Fibroblast of lung (primary cell): ENCODE data around the gene FANCG. TPM values are rescaled to one million over a fixed set of nuclear protein-coding genes. Genes with fewer than 3 reads are reported as not detected.

ENCODE experiments used
- DNase-seq, 2 donors: peaks; one replicate each; pipeline versions ENCODE4 v3.0.0 to v3.0.0-alpha.2; 2010; ENCODE audit warnings: low read depth in 2 of 2
- H2AFZ ChIP-seq: 2 replicates; pipeline ENCODE4 v1.5.1; 2012; ENCODE audit warnings: low read length, control low read depth, inconsistent platforms
- H3K27ac ChIP-seq: 2 replicates; pipeline ENCODE4 v1.5.1; 2011; ENCODE audit warnings: low read length, control low read depth; ENCODE audit not compliant: insufficient read depth
- H3K27me3 ChIP-seq: 2 replicates; pipeline ENCODE4 v1.5.1; 2011; ENCODE audit warnings: mild to moderate bottlenecking, low read length; ENCODE audit not compliant: control insufficient read depth, insufficient read depth
- H3K36me3 ChIP-seq: 2 replicates; pipeline ENCODE4 v1.5.1; 2011; ENCODE audit warnings: low read length; ENCODE audit not compliant: control insufficient read depth, insufficient read depth
- H3K4me1 ChIP-seq: 2 replicates; pipeline ENCODE4 v1.5.1; 2011; ENCODE audit warnings: low read length; ENCODE audit not compliant: control insufficient read depth, insufficient read depth; ENCODE audit errors: extremely low read depth
- H3K4me2 ChIP-seq: 2 replicates; pipeline ENCODE4 v1.5.1; 2011; ENCODE audit warnings: low read length, control low read depth; ENCODE audit not compliant: insufficient read depth; ENCODE audit errors: extremely low read depth
- H3K4me3 ChIP-seq, 4 experiments: fragments of 200-600 bp in 1 of 4; sonication (generic) in 1 of 4; replicated peaks in 1 of 4; 2 replicates each; pipeline ENCODE4 v1.5.1; 2011 to 2016; ENCODE audit warnings: low read length in 4 of 4, low read depth in 3 of 4, mild to moderate bottlenecking in 3 of 4, control low read depth in 2 of 4, inconsistent platforms in 1 of 4, mixed read lengths in 1 of 4; ENCODE audit not compliant: insufficient read depth in 1 of 4; ENCODE audit errors: control extremely low read depth in 1 of 4
- H3K79me2 ChIP-seq: 2 replicates; pipeline ENCODE4 v1.5.1; 2012; ENCODE audit warnings: mild to moderate bottlenecking, low read length, inconsistent platforms; ENCODE audit not compliant: control insufficient read depth, insufficient read depth
- H3K9ac ChIP-seq: 2 replicates; pipeline ENCODE4 v1.5.1; 2011; ENCODE audit warnings: mild to moderate bottlenecking, low read length, control low read depth; ENCODE audit not compliant: insufficient read depth
- H3K9me3 ChIP-seq: 2 replicates; pipeline ENCODE4 v1.5.1; 2012; ENCODE audit warnings: low read depth, low read length; ENCODE audit not compliant: control insufficient read depth, insufficient read depth
- H4K20me1 ChIP-seq: 2 replicates; pipeline ENCODE4 v1.5.1; 2011; ENCODE audit warnings: low read length; ENCODE audit not compliant: control insufficient read depth, insufficient read depth; ENCODE audit errors: extremely low read depth
- EZH2 ChIP-seq: IDR thresholded peaks from 2 replicates; pipeline ENCODE4 v1.5.1; 2012; ENCODE audit warnings: low read length, control low read depth, mild to moderate bottlenecking; ENCODE audit errors: missing control alignments
- polyA plus RNA-seq, 2 donors: library from polyadenylated mRNA; depleted of rRNA in 1 of 2; stranded (reverse) in 1 of 2; unstranded in 1 of 2; fragments of >200 nt; gene quantifications; 2 replicates each; pipeline ENCODE4 v1.2.1, GENCODE V29; 2011 to 2012; ENCODE audit warnings: missing spikeins in 1 of 2
- total RNA-seq: library from RNA; depleted of rRNA; stranded (reverse); fragments of >200 nt; gene quantifications from 2 replicates; pipeline ENCODE4 v1.2.1, GENCODE V29; 2014
- TF ChIP-seq, protein P1 (sequence below), 2 donors: IDR thresholded peaks in 1 of 2; conservative IDR thresholded peaks in 1 of 2; 1 replicate in 1 of 2; 2 replicates in 1 of 2; pipeline ENCODE4 v1.5.1; 2011 to 2012; ENCODE audit warnings: low read length in 2 of 2, control low read depth in 1 of 2, inconsistent platforms in 1 of 2, low read depth in 1 of 2, mild to moderate bottlenecking in 1 of 2

The FANCG gene
- total and polyA plus RNA-seq, 2 donors (not counting 1 experiment from before 2014, with no cell fraction given), result 6.6 to 12.2 TPM

DNA sequence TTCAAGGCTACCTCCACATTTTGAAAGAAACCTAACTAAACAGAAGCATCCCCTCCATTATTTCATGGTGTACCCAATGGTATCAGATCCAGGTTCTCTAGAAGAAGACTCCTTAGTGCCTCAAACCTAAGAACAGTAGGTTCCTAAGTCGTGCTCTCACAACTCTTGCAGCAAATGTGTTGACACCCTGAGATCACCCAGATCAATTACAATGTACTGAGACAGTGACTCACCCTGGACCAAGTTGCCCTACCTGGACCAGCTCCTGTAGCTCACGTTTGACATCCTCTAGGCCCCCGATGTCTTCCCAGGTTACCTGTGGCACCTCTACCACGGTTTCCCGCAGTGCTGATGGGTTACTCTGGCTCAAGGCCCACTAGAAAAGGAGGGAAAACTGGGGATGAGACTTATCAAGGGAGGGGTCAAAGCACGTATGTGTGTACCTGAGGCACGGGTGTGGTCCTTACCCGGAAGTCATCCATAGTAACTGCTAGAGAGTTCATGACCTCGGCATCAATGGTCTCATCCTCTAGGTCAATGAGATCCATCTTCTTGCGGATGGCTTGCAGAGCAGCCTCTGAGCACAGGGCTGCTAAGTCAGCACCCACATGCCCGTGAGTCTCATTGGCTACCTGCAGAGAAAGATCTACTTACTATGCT, 19.1 kb downstream of the FANCG start:
- H2AFZ ChIP-seq, result no peak overlapping the region
- H3K27me3 ChIP-seq, result no peaks in the 10 kb centered on the region
- peaks cover 60% of the 10 kb centered on the region for H3K36me3 ChIP-seq
- TF ChIP-seq EZH2, result no peak
- TF ChIP-seq, protein P1, sequence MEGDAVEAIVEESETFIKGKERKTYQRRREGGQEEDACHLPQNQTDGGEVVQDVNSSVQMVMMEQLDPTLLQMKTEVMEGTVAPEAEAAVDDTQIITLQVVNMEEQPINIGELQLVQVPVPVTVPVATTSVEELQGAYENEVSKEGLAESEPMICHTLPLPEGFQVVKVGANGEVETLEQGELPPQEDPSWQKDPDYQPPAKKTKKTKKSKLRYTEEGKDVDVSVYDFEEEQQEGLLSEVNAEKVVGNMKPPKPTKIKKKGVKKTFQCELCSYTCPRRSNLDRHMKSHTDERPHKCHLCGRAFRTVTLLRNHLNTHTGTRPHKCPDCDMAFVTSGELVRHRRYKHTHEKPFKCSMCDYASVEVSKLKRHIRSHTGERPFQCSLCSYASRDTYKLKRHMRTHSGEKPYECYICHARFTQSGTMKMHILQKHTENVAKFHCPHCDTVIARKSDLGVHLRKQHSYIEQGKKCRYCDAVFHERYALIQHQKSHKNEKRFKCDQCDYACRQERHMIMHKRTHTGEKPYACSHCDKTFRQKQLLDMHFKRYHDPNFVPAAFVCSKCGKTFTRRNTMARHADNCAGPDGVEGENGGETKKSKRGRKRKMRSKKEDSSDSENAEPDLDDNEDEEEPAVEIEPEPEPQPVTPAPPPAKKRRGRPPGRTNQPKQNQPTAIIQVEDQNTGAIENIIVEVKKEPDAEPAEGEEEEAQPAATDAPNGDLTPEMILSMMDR (conservative IDR thresholded peaks at IDR 0.05 in 1 of 2, IDR thresholded peaks at IDR 0.05 in 1 of 2; ENCODE audit: low read depth in 1 of 2, low read length in 2 of 2), result no peak
- peaks cover 15% of the 10 kb centered on the region for H3K79me2 ChIP-seq
- no peaks in the 10 kb centered on the region for H3K4me1 ChIP-seq
- H3K4me2 ChIP-seq, result no peak overlapping the region
- no peak for DNase-seq
- H4K20me1 ChIP-seq, result no peaks in the 10 kb centered on the region
- no peak overlapping the region for H3K9ac ChIP-seq
- no peak overlapping the region for H3K27ac ChIP-seq
- no peak overlapping the region for H3K4me3 ChIP-seq
- no peaks in the 10 kb centered on the region for H3K9me3 ChIP-seq

DNA sequence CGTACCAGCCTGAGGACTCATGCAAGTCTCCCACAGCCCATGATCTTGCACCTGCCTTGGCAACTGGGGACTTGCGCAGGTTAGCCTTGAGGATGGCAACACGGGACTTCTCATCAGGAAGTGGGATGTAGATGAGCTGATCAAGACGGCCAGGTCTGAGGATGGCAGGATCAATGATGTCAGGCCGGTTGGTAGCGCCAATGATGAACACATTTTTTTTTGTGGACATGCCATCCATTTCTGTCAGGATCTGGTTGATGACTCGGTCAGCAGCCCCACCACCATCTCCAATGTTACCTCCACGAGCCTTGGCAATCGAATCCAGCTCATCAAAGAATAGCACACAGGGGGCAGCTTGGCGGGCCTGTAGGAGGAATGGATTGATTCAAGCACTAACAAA, 20.3 kb downstream of the FANCG start:
- H3K79me2 ChIP-seq, result peaks cover 6% of the 10 kb centered on the region

DNA sequence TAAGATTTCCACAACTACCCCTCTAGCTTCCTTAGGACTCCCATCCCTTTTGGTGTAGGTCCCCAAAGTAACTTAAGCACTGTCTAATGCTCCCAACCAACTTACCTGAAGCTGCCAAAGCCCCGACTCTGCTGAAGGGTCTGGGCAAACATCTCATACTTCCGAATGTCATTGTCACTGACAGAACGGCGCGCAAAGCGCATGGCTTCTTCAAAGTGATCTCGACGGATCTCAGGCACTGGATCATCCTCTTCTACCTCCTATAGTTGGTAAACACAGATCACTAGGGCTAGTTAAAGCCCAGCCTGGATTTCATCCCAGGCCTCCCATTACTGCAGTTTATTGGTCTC, 22.5 kb downstream of the FANCG start:
- Histone ChIP-seq H3K27me3 (no peaks in the 10 kb centered on the region), H3K36me3 (peaks cover 34% of the 10 kb centered on the region), H3K4me3 (no peak overlapping the region), H3K9ac (no peak overlapping the region), H3K4me2 (no peak overlapping the region), H3K27ac (no peak overlapping the region), H3K9me3 (no peaks in the 10 kb centered on the region), H3K4me1 (no peaks in the 10 kb centered on the region), H3K79me2 (peaks cover 2% of the 10 kb centered on the region), H4K20me1 (no peaks in the 10 kb centered on the region), H2AFZ (no peak overlapping the region)
- no peak for TF ChIP-seq EZH2
- TF ChIP-seq, protein P1 (conservative IDR thresholded peaks at IDR 0.05 in 1 of 2, IDR thresholded peaks at IDR 0.05 in 1 of 2; ENCODE audit: low read depth in 1 of 2, low read length in 2 of 2), result no peak
- DNase-seq, result no peak

More for the DNA sequence above, 20.3 kb downstream of the FANCG start:
- Histone ChIP-seq H3K27me3 (no peaks in the 10 kb centered on the region), H4K20me1 (no peaks in the 10 kb centered on the region), H3K36me3 (peaks cover 54% of the 10 kb centered on the region), H2AFZ (no peak overlapping the region), H3K4me2 (no peak overlapping the region), H3K9ac (no peak overlapping the region), H3K27ac (no peak overlapping the region), H3K9me3 (no peaks in the 10 kb centered on the region), H3K4me1 (no peaks in the 10 kb centered on the region), H3K4me3 (no peak overlapping the region)
- no peak for DNase-seq
- TF ChIP-seq, protein P1 (conservative IDR thresholded peaks at IDR 0.05 in 1 of 2, IDR thresholded peaks at IDR 0.05 in 1 of 2; ENCODE audit: low read depth in 1 of 2, low read length in 2 of 2), result no peak
- no peak for TF ChIP-seq EZH2
